LHCN-M2 (cell line): ENCODE data around the gene KBTBD6. TPM values are rescaled to one million over a fixed set of nuclear protein-coding genes. Genes with fewer than 3 reads are reported as not detected.
"Not testable (repeated sequence)": the region's sequence is repeated elsewhere in the genome, so short reads cannot be mapped to it uniquely, and the experiment has no call there.

ENCODE experiments used
- DNase-seq: peaks from one replicate; pipeline ENCODE4 v3.0.0-alpha.2; 2012; ENCODE audit warnings: low read depth
- polyA plus RNA-seq: library from polyadenylated mRNA; unstranded; fragments of >200 nt; gene quantifications from one replicate; pipeline ENCODE4 v1.2.1, GENCODE V29; 2012; ENCODE audit warnings: missing spikeins
- total RNA-seq: library from RNA; depleted of rRNA; stranded (reverse); fragments of >200 nt; gene quantifications from 2 replicates; pipeline ENCODE4 v1.2.3, GENCODE V29; 2014; rRNA removed

The KBTBD6 gene, protein sequence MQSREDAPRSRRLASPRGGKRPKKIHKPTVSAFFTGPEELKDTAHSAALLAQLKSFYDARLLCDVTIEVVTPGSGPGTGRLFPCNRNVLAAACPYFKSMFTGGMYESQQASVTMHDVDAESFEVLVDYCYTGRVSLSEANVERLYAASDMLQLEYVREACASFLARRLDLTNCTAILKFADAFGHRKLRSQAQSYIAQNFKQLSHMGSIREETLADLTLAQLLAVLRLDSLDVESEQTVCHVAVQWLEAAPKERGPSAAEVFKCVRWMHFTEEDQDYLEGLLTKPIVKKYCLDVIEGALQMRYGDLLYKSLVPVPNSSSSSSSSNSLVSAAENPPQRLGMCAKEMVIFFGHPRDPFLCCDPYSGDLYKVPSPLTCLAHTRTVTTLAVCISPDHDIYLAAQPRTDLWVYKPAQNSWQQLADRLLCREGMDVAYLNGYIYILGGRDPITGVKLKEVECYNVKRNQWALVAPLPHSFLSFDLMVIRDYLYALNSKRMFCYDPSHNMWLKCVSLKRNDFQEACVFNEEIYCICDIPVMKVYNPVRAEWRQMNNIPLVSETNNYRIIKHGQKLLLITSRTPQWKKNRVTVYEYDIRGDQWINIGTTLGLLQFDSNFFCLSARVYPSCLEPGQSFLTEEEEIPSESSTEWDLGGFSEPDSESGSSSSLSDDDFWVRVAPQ
- 11.5 and 13.8 TPM in 2 replicates for total RNA-seq
- polyA plus RNA-seq = 4.0 TPM

DNA sequence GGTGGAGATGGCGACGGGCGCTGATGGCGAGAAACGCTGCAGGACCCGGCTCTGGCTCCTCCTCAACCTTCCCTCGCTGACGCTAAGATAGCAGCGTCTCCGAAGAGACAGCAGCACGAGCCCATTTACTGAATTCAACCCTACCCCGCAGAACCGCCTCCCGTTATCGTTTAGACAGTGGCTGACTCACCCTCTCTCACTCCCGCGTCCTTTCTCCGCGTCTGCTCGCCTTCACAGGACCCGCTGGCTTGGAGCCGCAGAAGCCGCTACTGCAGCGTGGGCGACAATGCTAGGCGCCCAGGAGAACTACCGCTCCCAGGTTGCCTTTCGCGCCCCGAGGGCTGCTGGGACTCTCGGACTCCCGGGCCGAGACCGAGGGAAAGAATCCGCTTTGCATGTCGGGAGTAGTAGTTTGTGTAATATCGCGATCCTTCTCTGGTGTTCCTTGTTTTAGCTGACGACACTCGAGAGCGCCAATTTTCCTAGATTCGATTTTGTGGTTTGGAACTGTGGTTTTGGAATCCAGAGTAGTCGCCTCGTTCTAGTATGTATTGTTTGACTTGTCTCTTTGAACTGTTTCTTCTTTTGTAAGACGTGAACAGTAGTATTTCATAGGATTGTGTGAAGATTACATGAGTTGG, at the start of gene KBTBD6:
KBTBD6 (minus strand) TSS at position 291 of the 641 bp plus-strand sequence. CDS start 291 bp downstream, outside the sequence.
- peak; percentile 99 for DNase-seq

DNA sequence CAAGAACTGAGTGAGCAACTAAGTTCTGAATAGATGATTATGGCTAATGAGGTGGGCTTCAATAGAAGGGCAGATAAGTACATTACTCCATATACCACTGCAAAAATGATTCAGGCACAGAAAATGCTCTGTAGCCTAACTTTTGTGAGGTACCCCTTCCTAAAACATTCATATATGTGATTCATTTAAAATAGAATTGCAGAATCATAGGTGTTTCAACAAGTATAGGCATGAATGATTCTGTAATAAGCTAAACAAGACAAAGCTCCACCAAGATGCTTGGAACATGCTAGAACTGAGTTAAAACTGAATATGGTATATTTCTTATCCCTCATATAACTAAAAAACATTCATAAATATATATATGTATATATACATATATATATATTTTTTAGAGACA, 49.6 kb upstream of the KBTBD6 start:
- no peak for DNase-seq

DNA sequence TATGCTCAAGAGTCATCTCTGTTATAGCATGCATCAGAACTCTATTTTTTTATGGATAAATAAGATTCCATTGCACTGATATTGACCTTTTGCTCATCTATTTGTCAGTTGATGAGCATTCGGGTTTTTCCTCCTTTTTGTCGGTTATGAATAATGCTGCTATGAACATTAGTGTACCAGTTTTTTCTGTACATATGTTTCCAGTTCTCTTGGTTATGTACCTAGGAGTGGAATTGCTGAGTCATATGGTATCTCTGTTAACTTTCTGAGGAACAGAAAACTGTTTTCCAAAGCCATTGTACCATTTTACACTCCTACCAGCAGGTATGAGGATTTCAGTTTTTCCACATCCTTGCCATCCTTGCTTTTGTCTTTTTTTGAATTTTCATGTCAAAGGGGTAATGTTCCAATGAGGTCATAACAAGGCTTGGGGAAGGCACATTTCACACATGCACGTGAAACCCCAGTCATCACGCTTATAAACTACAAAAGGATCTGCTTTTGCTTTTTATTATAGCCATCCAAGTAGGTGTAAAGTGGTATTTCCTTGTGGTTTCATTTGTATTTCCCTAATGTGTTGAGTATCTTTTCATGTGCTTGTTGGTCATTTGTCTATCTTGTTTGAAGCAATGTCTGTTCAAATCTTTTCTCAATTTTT, 47.1 kb upstream of the KBTBD6 start:
- DNase-seq = peak; percentile 23

DNA sequence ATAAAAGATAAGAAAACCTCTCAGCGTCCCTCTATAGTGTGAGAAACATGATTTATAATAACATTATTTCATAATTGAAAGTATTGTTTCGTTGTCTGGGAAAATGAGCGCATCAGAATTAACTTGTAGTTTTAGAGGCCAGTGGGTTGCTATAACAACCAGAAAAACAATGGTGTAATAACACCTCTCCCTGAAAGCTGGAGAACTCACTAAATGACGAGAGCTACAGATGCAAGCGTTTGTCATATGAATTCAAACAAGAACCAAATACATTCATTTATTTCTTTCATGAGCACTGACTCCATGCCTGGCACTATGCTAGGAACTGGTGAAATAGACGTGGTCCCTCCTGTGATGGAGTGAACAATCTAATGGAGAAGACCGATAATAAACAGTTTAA, 45.4 kb upstream of the KBTBD6 start:
- peak; percentile 20 for DNase-seq

DNA sequence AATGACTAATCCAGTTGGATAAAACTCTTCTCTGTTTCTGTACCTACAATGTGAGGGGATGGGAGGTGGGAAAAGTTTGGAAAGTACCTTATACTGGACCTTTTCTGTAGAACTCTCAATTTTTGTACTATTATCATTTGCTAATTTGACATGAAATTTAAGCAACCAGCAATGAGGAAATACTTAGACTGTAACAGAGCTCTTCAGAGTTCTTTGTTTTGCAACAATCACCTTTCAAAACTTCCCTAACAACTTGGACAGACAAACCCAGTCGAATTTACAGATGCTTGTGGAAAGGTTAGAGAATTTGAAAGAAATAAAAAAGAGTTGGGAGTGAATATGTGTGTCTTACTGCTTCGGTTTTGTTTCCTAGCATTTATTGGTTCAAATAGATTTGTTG, 45.0 kb upstream of the KBTBD6 start:
- no peak for DNase-seq

DNA sequence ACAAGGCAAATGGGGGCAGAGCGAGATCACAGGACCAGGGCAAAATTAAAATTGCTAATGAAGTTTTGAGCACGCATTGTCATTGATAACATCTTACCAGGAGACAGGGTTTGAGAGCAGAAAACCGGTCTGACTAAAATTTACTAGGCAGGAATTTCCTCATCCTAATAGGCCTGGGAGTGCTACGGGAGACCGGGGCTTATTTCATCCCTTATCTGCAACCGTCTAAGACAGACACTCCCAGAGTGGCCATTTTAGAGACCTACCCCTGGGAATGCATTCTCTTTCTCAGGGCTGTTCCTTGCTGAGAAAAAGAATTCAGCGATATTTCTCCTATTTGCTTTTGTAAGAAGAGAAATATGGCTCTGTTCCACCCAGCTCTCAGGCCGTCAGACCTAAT, 43.0 kb upstream of the KBTBD6 start:
- not testable (repeated sequence) for DNase-seq

DNA sequence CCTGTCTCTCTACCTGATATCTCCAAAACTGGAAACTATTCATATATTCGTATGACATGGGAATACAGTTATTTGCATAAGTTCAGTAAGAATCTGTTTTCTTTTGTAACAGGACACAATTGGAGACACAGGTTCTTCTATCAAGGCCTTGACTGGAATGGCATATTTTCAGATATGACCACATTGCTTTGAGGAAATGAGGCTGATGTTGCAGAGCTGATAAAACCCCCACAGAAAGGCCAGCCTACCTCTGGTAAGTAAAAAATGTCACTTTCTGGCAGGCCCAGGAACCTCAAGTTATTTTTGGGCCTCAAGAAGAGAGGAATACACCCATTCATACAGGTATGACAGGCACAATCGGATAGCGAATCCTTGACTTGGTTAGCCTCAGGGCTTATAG, 29.5 kb upstream of the KBTBD6 start:
- DNase-seq = no peak

DNA sequence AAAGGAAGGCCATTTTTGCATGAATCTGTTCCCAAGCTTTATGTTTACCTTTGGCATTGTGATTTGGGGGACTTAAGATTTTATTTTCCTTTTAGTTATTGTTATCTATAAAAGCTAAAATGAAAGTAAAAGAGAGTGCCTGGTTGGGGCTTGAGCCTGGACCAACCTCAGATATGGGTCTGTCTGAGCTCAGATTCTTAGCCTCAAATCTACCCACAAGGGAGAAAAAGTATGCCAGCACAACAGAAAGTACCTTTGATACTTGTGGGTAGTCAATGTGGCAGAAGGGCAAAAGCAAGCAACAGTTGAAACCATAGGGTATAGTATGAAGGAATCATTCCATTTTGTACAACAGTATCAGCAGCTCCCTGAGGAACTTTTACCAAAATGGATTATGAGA, 26.6 kb upstream of the KBTBD6 start:
- no peak for DNase-seq

DNA sequence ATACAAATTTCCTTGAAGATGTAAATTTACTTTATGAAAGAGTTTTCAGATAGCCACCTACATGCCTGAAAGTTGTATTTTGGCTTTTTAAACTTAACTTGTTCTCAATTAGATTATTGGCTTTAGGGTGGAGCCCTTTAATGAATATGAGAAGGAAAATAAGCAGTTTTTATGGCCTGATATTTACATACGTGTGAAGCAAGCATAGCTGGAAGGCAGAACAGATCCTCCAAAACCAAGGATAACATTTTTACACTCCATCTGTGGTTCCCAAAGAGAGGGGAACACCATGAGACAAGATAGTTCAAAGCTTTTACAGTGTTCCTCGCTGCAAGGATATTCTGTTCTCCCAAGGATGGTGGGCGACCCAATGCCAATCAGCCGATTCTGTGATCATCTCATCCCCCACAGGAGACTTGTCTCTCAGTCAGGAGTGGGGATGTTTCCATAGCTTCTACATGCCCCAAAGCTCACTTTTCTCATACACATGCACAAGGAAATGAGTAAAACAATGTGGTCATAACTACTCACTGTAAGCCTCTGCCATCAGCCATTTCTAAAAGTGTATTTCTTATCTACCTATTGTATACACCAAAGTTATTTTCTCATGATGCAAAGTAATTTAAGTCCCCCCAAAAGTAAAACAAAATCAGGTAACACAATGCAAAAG, 24.6 kb upstream of the KBTBD6 start:
- DNase-seq = no peak

DNA sequence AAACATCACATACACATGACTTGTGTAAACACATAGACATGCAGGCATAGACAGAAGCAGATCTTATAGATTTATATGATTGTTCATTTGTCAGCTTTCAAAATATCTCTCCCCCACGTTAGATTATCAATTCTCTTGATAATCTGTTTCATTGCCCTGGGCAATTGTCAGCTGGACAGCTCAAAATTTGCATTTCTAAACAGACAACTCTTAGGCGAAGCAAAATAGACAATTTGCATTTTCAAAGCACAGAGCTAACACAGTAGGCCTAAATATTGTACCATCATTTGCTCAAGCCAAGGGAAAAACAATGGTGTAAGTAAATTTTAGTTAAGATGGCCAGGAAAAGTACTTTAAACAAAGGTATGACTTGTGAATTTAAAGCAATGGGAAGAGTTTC, 24.0 kb upstream of the KBTBD6 start:
- DNase-seq = no peak

DNA sequence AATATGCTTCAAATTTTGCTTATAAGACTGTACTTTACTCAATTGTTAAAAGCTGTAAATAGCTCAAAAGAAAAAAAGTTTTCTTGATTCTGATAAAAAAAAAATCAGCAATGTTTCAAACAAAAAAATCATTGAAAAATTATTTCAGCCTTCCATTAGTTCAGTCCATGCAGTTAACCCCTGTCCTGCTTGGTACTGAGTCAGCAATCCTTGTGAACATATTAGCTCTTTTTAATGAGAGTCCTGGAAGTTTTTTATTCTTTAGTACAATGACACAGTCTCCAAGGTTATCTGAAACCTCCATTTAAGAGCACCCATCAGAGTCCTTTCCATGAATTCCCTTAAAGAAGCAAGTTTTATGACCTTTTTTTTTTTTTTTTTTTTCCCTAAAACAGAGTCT, 21.4 kb upstream of the KBTBD6 start:
- DNase-seq = no peak

DNA sequence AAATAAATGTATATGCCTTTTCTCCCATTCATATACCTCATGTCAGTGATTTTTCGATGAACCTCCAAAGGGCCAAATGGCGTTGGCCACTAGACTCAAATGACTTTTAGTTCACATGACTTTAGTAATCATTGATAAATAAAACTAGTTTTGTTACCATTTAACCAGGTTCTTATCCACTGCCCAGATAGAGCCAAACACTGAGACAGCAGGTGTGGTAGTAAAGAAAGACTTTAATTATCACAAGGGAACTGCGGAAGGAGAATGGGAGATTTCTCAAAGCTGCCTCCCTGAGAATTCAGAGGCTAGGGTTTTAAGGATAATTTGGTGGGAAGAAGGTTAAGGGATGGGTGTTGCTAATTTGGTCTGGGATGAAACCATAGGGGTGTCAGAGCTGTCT, 19.4 kb upstream of the KBTBD6 start:
- DNase-seq = no peak

DNA sequence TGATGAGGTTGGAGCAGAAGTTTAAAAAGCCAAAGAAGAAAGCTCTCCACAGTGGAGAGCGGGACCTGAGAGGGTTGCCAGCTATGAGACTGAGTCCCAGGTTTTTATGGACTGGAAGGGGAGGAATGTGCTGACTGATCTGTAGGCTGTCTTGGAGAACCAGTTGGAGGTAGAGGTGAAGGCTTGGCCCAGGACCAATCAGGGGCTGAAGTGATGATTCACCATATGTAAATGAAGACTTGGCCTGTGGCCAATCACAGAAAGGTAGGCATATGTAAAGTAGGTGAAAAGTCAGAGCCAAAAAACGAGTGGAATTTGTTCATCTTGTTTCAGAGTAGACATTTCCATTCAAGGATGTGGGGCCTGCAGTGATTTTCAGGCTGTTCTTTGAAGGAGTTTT, 17.5 kb upstream of the KBTBD6 start:
- no peak for DNase-seq

DNA sequence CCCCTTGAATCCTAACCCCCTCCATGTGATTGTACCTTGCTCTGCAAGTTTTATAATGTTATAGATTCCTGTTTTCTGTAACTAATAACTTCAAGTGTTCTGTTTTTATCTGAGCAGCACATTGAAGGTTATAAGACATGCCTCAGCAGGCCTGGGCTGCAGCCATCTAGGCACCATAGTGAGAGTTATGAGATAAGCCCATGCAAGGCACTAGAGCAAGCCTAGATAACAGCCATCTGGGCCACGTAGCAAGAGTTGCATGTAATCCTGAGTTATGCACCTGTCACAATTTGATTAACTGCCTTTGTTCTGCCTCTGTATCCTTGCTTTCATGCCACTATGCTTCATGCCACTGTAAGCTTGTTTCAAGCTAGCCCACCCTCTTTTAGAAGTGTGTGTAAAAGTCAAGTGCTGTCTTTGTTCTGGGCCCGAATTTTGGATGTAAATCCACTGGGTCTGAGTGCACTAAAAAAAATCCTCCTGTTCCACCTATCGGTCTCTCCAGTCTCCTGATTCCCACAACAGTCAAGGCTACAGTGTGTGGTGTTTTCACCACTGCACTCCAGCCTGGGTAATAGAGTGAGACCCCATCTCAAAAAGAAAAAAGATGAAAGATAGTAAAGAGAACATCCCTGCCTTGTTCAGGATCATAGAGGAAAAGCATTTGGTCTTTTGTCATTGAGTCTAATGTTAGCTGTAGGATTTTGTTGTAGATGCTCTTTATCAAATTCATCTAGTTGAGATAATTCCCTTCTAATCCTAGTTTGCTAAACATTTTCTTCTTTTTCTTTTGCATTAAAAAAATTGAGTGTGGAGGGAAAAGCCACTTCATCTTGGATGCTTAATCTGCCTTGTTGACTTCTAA, 16.0 kb upstream of the KBTBD6 start:
- DNase-seq = no peak

DNA sequence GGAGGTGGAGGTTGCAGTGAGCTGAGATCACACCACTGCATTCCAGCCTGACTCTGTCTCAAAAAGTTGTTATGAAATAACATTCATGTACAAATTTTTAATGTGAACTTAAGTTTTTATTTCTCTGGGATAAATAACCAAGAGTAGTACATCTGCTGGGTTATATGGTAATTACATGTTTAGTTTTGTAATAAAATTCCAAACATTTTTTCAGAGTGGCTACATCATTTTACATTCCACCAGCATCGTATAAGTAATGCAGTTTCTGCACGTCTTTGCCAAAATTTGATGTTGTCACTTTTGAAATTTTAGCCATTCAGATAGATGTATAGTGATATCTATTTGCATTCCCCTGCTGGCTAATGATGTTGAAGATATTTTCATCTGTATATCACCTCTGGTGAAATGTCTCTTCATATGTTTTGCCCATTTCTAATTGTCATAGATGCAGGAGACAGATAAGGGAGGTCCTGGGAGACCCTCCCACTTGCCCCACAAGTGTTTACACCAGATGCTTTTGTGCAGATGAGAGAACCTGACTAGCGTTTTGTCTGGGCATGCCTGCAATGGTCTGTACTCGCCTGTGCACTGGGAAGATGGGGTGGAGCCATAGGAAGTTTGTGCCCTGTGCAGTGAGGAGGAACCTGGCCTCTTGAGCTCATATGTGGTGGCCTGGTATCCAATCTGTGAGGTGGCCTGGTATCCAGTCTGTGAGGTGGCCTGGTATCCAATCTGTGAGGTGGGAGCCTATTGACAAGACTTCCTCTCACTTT, 12.7 kb upstream of the KBTBD6 start:
- DNase-seq = peak; percentile 14

DNA sequence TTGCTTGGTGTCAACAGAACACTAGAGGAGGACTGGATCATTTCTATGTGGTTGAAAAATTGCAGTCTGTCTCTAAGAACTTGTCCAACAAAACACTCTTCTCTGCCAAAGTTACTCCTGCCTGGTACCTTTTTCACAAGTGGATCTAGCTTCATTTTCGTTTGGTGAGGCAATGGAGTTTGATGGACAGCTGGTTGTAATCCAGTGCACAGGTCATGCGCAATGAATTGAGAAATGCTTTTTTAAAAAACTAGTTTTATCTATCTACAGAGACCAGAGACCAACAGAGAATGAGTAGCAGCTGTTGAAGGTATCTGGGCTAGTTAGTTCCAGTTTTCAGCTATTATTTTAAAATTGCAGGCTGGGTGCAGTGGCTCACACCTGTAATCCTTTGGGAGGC, 12.0 kb upstream of the KBTBD6 start:
- no peak for DNase-seq

DNA sequence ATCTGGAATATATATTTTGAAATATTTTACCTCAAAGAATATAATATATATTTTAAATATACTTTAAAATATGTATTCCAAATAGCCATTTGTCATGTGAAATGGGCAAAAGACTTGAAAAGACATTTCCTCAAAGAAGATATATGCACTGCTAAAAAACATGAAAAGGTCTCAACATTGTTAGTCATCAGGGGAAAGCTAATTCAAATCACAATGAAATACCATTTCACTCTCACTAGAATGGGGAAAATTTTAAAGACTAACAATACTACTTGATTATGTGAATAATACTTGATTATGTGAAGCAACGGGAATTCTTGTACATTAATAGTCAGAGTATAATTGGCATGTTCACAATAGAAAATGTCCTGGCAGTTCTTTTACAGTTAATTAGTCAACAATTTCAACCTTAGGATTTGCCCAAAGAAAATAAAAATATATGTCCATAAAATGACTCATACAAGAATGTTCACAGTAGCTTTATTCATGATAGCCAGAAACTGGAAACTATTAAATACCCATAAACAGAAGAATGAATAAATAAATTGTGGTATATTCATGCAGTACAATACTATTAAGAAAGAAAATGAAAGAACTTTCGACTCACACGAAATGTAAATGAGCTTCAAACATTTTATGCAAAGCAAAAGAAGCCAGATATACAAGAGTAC, 6.8 kb upstream of the KBTBD6 start:
- peak; percentile 37 for DNase-seq

DNA sequence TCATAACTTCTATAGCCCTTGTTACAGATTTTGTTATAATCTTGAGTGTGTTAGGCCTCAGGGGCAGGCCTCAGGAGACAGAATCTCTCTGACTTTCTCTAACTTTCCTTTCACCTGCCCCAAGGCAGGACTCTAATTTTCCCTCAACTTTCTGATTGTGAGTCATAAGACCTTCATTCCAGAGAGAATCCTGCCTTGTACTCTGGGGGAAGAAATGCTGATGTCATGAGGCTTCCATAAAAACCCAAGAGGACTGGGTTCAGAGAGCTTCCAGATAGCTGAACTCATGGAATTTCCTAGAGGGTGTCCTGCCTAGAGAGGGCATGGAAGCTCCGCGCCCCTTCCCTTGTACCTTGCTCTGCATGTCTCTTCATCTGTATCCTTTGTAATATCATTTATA, 5.3 kb upstream of the KBTBD6 start:
- peak; percentile 60 for DNase-seq

DNA sequence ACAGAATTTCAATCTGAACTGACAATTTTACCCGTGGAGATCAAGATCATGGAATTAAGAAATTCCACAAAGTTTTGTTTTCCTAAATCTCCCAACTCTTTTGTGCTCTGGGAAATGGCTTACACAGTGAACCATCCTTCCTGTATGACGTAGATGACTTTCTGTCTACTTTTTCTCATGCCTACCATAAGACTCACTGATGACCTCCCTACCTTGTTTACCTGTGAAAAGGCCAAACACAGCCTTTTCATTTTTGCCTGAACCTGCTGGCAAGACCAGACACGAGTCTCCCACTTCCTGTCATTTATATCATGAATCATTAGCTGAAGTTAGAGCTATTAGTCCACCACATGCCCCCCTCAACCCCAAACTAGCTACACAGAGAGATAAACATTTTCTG, 4.6 kb upstream of the KBTBD6 start:
- DNase-seq = no peak
